ENCODE data around the gene CHRNA10.
"Not testable (repeated sequence)": the region's sequence is repeated elsewhere in the genome, so short reads cannot be mapped to it uniquely, and the experiment has no call there.

Gene CHRNA10

DNA sequence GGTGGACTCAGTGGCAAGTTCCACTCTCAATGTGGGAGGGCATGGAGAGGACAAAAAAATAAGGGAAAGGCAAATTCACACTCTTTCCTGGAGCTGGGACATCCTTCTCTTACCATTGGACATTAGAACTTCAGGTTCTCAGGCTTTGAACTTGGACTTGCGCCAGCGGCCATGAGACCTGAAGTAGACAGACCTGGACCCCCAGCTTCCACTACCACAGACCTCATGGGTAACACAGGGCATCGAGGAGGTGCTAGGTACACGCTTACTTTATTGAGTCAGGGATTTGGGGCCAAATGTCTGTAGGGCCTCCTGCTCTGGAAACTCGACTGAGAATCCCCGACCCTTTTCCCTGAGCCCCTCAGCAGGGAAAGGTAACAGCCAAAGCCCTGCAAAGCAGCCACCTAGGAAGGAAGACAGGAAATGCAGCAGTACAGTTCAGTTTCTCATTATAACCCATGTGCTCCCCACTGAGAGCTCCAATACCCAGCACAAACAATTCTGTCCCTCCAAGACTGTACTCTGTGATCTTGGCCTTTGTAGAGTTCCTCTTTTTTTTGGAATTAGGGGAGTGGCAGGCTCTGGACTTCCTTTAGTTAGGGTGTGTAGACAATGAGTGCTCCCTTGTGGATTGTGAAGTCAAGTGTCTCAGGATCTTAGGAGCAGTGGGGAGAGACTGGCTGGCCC lies 5.7 kb downstream of the CHRNA10 start:
- Histone ChIP-seq H3K9me3 (ENCODE audit: control insufficient read depth, low read length) (no peaks in the 10 kb centered on the region), H3K4me1 (ENCODE audit: control insufficient read depth, insufficient read depth, low read length) (no peaks in the 10 kb centered on the region), H3K27me3 (ENCODE audit: control insufficient read depth, insufficient read depth, low read length, poor library complexity, severe bottlenecking) (no peaks in the 10 kb centered on the region), H3K27ac (ENCODE audit: insufficient read depth, low read depth, low read length, poor library complexity, severe bottlenecking) (no peak overlapping the region), H3K4me3 (ENCODE audit: insufficient read depth, low read depth, low read length) (no peak overlapping the region), H3K36me3 (ENCODE audit: control insufficient read depth, insufficient read depth, low read length) (peaks cover 6% of the 10 kb centered on the region)
- 92 to 95% methylated on average over 6 of the region's 6 CpGs for WGBS, 2 experiments

DNA sequence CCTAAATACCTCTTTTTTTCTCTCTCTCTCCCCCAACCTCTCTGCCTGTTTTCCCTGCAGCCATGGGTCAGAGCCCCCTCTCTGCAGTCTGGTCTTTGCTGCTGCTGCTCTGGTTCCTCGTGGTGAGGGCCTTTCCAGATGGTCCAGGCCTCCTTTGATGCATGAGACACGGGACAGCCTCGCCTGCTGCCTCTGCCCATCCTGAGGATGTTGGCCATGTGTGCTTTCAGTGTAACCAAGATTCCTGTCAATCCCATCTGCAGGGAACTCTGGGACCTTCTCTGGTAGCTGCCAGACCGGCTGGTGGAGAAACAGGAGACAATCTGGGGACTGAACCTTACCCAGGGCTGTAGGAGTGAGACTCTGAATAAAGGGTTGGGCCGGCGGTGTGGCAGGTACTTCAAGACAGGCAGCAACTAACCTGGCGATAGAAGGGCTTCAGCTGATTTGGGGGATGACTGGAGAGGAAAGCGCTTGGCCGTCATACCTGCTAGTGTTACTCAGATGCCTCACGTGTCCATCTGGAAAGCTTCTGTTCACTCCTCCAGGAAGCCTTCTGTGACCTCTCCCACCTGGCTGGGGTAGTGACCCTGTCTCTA lies 7.1 kb downstream of the CHRNA10 start:
- WGBS, 2 experiments, result 92 to 93% methylated on average over 10 of the region's 10 CpGs
- Histone ChIP-seq H3K9me3 (ENCODE audit: control insufficient read depth, low read length) (no peaks in the 10 kb centered on the region), H3K27me3 (ENCODE audit: control insufficient read depth, insufficient read depth, low read length, poor library complexity, severe bottlenecking) (no peaks in the 10 kb centered on the region), H3K4me1 (ENCODE audit: control insufficient read depth, insufficient read depth, low read length) (no peaks in the 10 kb centered on the region), H3K27ac (ENCODE audit: insufficient read depth, low read depth, low read length, poor library complexity, severe bottlenecking) (no peak overlapping the region), H3K36me3 (ENCODE audit: control insufficient read depth, insufficient read depth, low read length) (peaks cover 1% of the 10 kb centered on the region), H3K4me3 (ENCODE audit: insufficient read depth, low read depth, low read length) (no peak overlapping the region)

DNA sequence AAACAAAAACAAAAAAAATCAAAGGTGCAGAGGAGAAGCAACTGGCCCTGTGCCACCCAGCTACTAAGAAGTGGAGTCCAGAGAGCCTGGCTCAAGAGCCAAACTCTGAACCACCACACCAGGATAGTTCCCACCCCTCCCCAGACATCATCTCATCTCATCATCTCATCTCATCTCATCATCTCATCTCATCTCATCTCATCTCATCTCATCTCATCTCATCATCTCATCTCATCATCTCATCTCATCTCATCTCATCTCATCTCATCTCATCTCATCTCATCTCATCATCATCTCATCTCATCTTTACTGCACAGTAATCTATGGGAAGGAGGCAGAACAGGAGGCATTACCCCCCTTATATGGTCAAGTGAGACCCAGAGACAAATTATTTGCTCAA lies 8.3 kb downstream of the CHRNA10 start:
- H3K9me3 ChIP-seq (ENCODE audit: control insufficient read depth, low read length), result no peaks in the 10 kb centered on the region
- H3K4me3 ChIP-seq (ENCODE audit: insufficient read depth, low read depth, low read length), result no peak overlapping the region
- H3K27ac ChIP-seq (ENCODE audit: insufficient read depth, low read depth, low read length, poor library complexity, severe bottlenecking), result no peak overlapping the region
- no peaks in the 10 kb centered on the region for H3K36me3 ChIP-seq (ENCODE audit: control insufficient read depth, insufficient read depth, low read length)
- H3K27me3 ChIP-seq (ENCODE audit: control insufficient read depth, insufficient read depth, low read length, poor library complexity, severe bottlenecking), result no peaks in the 10 kb centered on the region
- H3K4me1 ChIP-seq (ENCODE audit: control insufficient read depth, insufficient read depth, low read length), result no peaks in the 10 kb centered on the region

DNA sequence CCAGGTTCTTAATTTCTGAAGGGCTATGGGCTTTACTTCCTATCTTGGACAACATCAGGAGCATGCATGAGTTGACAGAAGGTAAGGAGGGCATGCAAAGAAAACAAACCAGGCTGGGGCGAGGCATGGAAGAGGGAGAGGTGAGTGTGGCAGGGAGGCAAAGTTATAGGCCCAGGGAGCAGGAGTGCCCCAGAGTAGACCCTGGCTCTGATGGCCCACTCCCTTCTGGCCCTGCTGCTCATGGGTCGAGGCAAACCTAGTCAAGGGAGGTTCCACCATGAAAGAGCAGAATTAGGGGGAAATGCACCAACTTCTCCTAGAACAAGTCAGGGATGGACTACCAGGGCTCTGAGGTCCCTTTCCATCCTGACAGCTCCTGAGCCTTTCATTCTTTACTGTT lies 10.2 kb downstream of the CHRNA10 start:
- H3K4me1 ChIP-seq (ENCODE audit: control insufficient read depth, insufficient read depth, low read length), result no peaks in the 10 kb centered on the region
- WGBS, 2 experiments, result 90% methylated on average over 2 of the region's 2 CpGs
- no peaks in the 10 kb centered on the region for H3K27me3 ChIP-seq (ENCODE audit: control insufficient read depth, insufficient read depth, low read length, poor library complexity, severe bottlenecking)
- no peak overlapping the region for H3K27ac ChIP-seq (ENCODE audit: insufficient read depth, low read depth, low read length, poor library complexity, severe bottlenecking)
- no peaks in the 10 kb centered on the region for H3K36me3 ChIP-seq (ENCODE audit: control insufficient read depth, insufficient read depth, low read length)
- H3K4me3 ChIP-seq (ENCODE audit: insufficient read depth, low read depth, low read length), result no peak overlapping the region
- no peaks in the 10 kb centered on the region for H3K9me3 ChIP-seq (ENCODE audit: control insufficient read depth, low read length)

DNA sequence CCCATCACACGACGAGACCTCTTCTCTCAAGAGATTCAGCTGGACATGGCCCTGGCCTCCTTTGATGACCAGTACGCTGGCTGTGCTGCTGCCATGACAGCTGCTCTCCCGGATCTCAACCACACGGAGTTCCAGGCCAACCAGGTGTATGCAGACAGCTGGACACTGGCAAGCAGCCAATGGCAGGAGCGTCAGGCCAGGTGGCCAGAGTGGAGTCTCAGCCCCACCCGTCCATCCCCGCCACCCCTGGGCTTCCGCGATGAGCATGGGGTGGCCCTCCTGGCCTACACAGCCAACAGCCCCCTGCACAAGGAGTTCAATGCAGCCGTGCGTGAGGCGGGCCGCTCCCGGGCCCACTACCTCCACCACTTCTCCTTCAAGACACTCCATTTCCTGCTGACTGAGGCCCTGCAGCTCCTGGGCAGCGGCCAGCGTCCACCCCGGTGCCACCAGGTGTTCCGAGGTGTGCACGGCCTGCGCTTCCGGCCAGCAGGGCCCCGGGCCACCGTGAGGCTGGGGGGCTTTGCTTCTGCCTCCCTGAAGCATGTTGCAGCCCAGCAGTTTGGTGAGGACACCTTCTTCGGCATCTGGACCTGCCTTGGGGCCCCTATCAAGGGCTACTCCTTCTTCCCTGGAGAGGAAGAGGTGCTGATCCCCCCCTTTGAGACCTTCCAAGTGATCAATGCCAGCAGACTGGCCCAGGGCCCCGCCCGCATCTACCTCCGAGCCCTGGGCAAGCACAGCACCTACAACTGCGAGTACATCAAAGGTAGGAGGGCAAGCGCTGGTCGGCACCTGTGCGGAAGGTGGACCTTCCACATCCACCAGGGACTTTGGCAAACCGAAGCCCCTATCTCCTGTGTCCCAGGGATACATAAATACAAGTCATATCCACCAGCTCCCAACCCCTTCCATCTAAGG lies 11.3 kb downstream of the CHRNA10 start:
- no peaks in the 10 kb centered on the region for H3K4me1 ChIP-seq (ENCODE audit: control insufficient read depth, insufficient read depth, low read length)
- no peak overlapping the region for H3K4me3 ChIP-seq (ENCODE audit: insufficient read depth, low read depth, low read length)
- no peaks in the 10 kb centered on the region for H3K36me3 ChIP-seq (ENCODE audit: control insufficient read depth, insufficient read depth, low read length)
- no peak overlapping the region for H3K27ac ChIP-seq (ENCODE audit: insufficient read depth, low read depth, low read length, poor library complexity, severe bottlenecking)
- 94 to 95% methylated on average over 33 of the region's 33 CpGs for WGBS, 2 experiments
- no peaks in the 10 kb centered on the region for H3K27me3 ChIP-seq (ENCODE audit: control insufficient read depth, insufficient read depth, low read length, poor library complexity, severe bottlenecking)
- no peaks in the 10 kb centered on the region for H3K9me3 ChIP-seq (ENCODE audit: control insufficient read depth, low read length)

DNA sequence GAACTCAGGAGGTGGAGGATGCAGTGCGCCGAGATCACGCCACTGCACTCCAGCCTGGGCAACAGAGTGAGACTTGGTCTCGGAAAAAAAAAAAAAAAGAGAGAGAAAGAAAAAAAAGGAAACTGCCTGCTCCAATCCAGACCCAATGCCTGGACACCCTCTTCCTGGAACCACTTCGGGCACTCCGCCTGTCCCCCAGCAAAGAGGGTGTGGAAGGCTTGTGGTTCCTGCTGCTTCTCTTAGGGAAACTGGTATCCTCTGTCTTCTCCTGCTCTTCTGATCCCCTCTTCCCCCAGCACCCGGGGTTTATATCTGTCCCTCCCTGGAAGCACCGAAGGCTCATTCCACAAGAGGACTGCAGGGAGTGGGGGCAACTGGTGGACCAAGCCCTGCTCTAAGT lies 12.9 kb downstream of the CHRNA10 start:
- H3K9me3 ChIP-seq (ENCODE audit: control insufficient read depth, low read length), result no peaks in the 10 kb centered on the region
- no peak overlapping the region for H3K4me3 ChIP-seq (ENCODE audit: insufficient read depth, low read depth, low read length)
- H3K27ac ChIP-seq (ENCODE audit: insufficient read depth, low read depth, low read length, poor library complexity, severe bottlenecking), result no peak overlapping the region
- H3K36me3 ChIP-seq (ENCODE audit: control insufficient read depth, insufficient read depth, low read length), result no peaks in the 10 kb centered on the region
- 93 to 96% methylated on average over 8 of the region's 8 CpGs for WGBS, 2 experiments
- H3K27me3 ChIP-seq (ENCODE audit: control insufficient read depth, insufficient read depth, low read length, poor library complexity, severe bottlenecking), result no peaks in the 10 kb centered on the region
- H3K4me1 ChIP-seq (ENCODE audit: control insufficient read depth, insufficient read depth, low read length), result no peaks in the 10 kb centered on the region

DNA sequence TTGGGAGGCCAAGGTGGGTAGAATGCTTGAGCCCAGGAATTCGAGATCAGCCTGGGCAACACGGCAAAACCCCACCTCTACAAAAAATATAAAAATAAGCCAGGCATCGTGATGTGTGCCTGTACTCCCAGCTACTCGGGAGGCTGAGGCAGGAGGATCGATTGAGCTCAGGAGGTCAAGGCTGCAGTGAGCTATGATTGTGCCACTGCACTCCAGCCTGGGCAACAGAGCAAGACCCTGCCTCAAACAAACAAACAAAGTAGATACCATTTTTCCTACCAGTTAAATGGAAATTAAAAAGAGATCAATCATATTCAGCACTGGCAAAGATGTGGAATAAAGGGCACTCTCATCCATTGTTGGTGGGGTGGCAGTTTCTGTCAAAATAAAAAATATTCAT lies 13.9 kb downstream of the CHRNA10 start:
- not testable (repeated sequence) for H3K9me3 ChIP-seq (ENCODE audit: control insufficient read depth, low read length); H3K36me3 ChIP-seq (ENCODE audit: control insufficient read depth, insufficient read depth, low read length); H3K27me3 ChIP-seq (ENCODE audit: control insufficient read depth, insufficient read depth, low read length, poor library complexity, severe bottlenecking); H3K27ac ChIP-seq (ENCODE audit: insufficient read depth, low read depth, low read length, poor library complexity, severe bottlenecking); H3K4me1 ChIP-seq (ENCODE audit: control insufficient read depth, insufficient read depth, low read length); H3K4me3 ChIP-seq (ENCODE audit: insufficient read depth, low read depth, low read length)
- 90 to 92% methylated on average over 5 of the region's 5 CpGs for WGBS, 2 experiments

DNA sequence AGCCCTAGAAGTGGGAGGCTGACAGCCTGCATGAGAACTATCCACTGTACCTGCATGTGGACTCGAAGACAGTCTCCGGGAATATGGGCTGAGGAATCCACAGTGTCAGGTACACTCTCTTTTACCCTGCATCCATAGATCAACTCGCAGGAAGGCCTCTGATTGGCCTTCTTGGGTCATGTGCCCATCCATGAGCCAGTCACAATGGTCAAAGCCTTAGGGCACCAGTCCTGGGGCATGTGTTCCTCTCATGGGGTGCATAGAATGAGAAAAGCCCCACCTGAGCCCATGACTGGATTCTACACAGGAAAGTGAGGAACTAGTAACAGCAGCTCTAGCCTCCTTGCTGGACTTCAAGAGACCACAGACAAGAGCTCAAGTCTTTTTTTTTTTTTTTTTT lies 15.6 kb downstream of the CHRNA10 start:
- H3K4me1 ChIP-seq (ENCODE audit: control insufficient read depth, insufficient read depth, low read length), result no peaks in the 10 kb centered on the region

DNA sequence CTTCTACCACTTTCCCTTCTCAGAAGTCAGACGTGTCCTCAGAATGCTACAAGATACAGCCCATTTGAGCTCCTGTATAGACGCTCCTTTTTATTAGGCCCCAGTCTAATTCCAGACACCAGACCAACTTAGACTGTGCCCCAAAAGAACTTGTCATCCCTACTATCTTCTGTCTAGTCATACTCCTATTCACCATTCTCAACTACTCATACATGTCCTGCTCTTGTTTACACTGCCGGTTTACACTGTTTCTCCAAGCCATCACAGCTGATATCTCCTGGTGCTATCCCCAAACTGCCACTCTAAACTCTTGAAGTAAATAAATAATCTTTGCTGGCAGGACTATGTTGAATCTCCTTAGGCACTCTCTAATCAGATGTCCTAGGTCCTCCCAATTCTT lies 18.7 kb downstream of the CHRNA10 start:
- H3K4me3 ChIP-seq (ENCODE audit: insufficient read depth, low read depth, low read length); H3K27ac ChIP-seq (ENCODE audit: insufficient read depth, low read depth, low read length, poor library complexity, severe bottlenecking); H3K27me3 ChIP-seq (ENCODE audit: control insufficient read depth, insufficient read depth, low read length, poor library complexity, severe bottlenecking); H3K36me3 ChIP-seq (ENCODE audit: control insufficient read depth, insufficient read depth, low read length); H3K9me3 ChIP-seq (ENCODE audit: control insufficient read depth, low read length); H3K4me1 ChIP-seq (ENCODE audit: control insufficient read depth, insufficient read depth, low read length): not testable (repeated sequence)
- WGBS, 2 experiments, result 89 to 94% methylated on average over 2 to 3 of the region's 3 CpGs

More for the DNA sequence above, 15.6 kb downstream of the CHRNA10 start:
- 90 to 92% methylated on average over 3 of the region's 3 CpGs for WGBS, 2 experiments
- no peak overlapping the region for H3K4me3 ChIP-seq (ENCODE audit: insufficient read depth, low read depth, low read length)
- no peaks in the 10 kb centered on the region for H3K27me3 ChIP-seq (ENCODE audit: control insufficient read depth, insufficient read depth, low read length, poor library complexity, severe bottlenecking)
- H3K9me3 ChIP-seq (ENCODE audit: control insufficient read depth, low read length), result no peaks in the 10 kb centered on the region
- H3K27ac ChIP-seq (ENCODE audit: insufficient read depth, low read depth, low read length, poor library complexity, severe bottlenecking), result no peak overlapping the region
- H3K36me3 ChIP-seq (ENCODE audit: control insufficient read depth, insufficient read depth, low read length), result no peaks in the 10 kb centered on the region

DNA sequence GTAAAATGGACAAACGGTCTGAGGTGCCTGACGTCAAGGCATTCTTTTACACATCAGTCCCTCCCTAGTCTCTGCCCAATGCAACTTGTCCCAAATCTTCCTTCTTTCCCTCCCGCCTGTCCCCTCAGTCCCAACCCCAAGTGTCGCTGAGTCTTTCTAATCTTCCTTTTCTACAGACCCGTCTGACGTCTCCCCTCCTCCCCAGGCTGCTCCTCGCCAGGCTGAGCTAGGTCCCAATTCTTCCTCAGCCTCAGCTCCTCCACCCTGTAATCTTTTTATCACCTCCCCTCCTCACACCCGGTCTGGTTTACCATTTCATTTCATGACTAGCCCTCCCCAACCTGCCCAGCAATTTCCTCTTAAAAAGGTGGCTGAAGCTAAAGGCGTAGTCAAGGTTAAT lies 21.8 kb downstream of the CHRNA10 start:
- H3K4me1 ChIP-seq (ENCODE audit: control insufficient read depth, insufficient read depth, low read length); H3K27me3 ChIP-seq (ENCODE audit: control insufficient read depth, insufficient read depth, low read length, poor library complexity, severe bottlenecking); H3K4me3 ChIP-seq (ENCODE audit: insufficient read depth, low read depth, low read length); H3K9me3 ChIP-seq (ENCODE audit: control insufficient read depth, low read length); H3K36me3 ChIP-seq (ENCODE audit: control insufficient read depth, insufficient read depth, low read length); H3K27ac ChIP-seq (ENCODE audit: insufficient read depth, low read depth, low read length, poor library complexity, severe bottlenecking): not testable (repeated sequence)
- 68 to 69% methylated on average over 9 of the region's 9 CpGs for WGBS, 2 experiments
